NCI-H2081 treated with DMSO at 0.1 percent for 48 hours (cell line): ENCODE measurements around the gene ENDOV.

Experiments used
- DNase-seq: peaks from one replicate; lab custom pipeline; 2025; lab: John Stamatoyannopoulos, UW

ENDOV gene

DNA sequence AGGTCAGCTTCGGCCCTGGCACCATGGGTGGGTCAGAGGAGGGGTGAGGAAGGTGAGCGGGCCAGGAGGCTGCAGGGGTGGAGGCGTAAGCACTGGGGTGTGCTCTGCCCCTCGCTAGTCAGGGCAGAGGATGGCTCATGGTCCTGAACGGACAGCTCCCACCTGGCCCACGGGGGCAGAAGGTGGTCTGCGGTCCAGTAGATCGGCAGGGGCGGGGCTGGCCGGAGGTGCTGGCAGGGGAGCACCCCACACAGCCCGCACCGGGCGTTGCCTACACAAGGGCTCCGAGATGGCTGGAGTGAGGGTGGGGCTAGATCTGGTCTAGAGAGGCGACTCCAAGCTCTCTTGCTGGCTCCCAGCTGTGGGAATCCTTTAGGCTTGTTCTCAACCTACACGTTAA is 53.3 kb downstream of the ENDOV start:
- no peak for DNase-seq

GRCh38 chr17:80468781-80469493 is 54.0 kb downstream of the ENDOV start:
- DNase-seq, result no peak

DNA sequence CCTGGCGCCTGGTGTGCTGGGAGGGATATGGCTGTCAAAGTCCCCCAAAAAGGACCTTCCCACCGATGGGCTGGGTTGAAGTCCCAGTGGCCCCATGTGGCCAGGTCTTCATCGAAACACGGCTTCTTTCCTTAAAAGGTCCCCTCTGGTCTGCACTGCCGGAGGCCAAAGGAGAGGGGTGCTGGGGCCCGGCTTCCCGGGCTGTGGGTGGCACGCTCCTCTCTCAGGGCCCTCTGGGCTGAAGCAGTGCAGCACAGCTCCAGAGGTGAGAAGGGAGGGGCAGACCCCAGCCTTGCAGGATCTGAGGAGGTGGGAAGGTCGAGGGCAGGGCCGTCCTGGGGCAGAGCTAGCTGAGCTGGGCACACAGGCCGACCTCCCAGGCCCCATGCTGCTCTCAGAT is 54.7 kb downstream of the ENDOV start:
- DNase-seq, result no peak

DNA sequence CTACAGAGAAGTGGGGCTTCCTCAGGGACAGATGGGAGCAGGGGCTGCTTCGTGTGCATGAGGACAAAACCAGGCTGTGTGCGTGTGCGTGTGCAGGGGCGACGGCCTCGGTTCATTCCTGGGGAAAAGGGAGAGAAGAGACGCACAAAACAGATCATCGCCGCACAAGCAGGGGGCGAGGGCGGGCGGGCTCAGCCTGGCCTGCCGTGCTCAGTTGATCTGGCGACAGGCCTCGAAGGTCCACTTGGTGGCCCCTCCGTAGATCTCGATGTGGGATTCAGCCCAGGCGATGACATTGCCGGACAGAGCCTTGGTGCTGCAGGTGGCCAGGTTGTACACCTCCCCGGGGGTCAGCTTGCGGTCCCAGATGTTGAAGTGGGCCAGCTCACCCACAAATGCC is 55.6 kb downstream of the ENDOV start:
- DNase-seq, result no peak

DNA sequence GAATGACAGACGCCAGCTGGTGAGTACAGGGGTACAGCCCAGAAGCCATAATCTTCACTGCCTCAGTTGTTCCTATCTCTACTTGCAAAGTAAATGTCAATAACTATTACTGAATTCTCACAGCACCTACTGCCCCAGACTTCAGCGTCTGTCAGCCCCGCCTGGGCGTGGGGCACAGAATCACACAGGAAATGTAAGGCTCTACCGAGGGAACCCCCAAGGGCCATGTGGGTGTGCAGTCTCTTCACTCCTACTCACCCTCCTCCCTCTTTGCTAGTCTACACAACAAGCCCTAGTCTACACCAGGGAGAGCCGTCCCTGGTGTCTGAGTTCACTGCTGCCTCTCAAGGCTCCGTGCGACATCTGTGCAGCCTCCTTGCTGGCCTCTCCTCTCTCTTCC is 57.0 kb downstream of the ENDOV start:
- DNase-seq, result no peak

DNA sequence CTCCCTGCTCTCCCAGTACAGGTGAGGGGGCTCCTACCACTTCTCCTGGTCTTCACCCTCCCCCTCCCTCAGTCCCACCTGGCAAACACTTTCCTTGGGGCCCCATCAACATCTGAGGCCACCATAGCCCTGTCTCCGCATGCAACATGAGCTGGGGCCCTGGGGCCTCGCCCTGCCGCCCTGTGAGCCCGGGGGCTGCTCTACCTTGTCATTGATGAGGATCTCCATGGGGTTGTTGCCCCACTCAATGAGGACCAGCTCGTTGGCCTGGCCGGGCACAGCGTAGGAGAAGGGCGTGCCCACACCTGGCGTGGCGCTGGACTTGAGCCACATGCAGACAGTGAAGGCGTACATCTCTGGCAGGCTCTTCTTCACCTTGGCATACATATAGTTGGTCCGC is 58.0 kb downstream of the ENDOV start:
- DNase-seq, result no peak

- no peak for DNase-seq
These were observed 58.7 kb downstream of the ENDOV start for GRCh38 chr17:80473701-80474100.

- no peak for DNase-seq
These were observed 59.4 kb downstream of the ENDOV start for GRCh38 chr17:80474231-80474960.

- DNase-seq, result no peak
These were observed 60.3 kb downstream of the ENDOV start for GRCh38 chr17:80474961-80475909.

DNA sequence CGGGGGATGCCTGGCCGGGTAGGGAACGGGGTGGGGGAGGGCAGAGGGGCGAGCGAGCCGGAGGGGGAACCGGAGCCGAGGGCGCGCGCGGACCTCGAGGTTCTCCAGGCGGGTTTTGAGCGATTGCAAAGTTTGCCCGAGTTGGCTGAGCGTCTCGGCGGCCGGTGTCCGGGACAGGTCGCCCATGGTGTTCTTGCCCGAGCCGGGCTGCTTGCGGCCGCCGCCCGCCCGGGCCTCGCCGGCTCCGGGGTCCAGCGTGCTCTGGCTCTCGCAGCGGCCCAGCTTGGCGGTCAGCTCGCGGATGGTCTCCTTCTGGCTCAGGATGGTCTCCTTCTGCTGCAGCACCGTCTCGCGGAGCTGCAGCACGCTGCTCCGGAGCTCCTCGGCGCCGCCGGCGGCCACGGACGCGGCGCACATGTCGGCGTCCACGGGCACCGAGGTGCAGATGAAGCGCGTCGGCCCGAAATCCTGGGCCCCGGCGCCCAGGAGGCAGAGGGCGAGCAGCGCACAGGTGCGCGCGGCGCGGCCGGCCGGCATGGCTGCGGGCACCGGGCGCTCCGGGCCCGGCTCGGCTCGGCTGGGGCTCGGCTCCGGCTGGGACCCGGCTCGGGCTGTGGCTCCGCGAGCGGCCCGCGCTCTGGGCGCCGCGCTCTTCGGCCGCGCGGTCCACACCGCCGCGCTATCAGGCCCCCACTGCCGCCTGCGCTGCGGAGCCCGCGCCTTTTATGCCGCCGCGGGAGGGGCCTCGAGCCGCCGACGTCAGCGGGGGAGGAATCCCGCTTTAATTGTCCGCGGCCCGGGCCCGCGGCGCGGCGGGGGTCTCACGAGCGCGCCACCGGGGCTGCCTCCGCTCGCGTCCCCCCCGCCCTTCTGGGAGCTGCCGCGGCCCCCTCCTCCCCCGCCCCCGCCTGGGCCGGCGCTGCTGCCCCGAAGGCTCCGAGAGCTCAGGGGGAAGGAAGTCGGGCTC is 61.2 kb downstream of the ENDOV start, which contains the start of gene NPTX1:
NPTX1 (minus strand) TSS at position 698 of the 967 bp plus-strand sequence; CDS start at position 537, 161 bp downstream.
- no peak for DNase-seq

GRCh38 chr17:80476877-80477646 is 62.1 kb downstream of the ENDOV start:
- no peak for DNase-seq

DNA sequence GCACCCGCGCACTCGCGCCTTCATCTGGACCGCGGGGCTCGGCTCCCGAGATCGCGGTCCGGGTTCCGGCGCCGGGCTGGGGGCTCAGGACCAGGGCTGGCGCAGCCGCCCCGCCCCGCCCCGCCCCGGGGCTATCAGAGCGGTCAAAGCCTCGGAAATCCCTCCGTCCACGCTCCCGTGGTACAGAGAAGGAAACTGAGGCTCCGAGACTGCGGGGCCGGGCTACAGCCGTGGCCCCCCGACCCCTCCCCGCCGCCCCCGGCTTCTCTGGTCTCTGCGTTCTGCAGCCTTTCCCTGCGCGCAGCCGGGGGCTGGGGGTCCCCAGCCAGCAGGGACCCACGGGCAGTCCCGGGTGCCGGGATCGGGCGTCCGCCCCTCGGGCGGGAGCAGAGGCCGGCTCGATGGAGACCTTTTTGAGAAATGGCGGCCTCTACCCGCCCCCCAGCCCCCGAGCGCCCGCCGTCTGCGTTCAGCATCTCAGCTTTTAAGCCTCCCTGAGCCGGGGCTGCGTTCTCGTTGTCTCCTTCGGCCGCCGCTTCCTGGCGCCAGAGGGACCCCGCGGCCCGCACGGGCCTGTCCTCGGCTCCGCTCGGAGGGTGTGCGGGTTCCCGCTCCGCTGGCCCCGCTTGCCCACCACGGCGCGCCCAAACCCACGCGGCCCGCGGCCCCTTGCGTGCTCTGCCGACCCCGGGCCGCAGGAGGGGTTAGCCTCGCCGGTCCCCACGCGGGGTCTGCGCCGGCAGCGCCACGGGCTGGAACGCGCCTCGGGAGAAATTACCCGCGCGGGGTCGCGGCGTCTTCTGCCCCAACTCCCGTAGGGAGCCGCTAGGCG is 62.9 kb downstream of the ENDOV start:
- no peak for DNase-seq

- DNase-seq, result no peak
These were observed 63.7 kb downstream of the ENDOV start for GRCh38 chr17:80478487-80479245.

DNA sequence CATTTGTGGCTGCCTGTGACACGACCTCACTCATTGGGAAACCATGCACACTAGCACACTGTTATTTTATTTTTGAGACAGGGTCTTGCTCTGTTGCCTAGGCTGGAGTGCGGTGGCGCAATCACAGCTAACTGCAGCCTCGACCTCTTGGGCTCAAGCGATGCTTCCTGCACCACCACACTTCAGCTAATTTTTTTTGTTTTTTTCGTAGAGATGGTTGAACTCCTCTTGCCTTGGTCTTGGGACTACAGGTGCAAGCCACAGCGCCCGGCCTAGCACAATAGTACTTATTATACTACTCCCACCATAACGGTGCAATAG is 64.2 kb downstream of the ENDOV start:
- no peak for DNase-seq

GRCh38 chr17:80480248-80480647 is 65.3 kb downstream of the ENDOV start:
- DNase-seq, result no peak

DNA sequence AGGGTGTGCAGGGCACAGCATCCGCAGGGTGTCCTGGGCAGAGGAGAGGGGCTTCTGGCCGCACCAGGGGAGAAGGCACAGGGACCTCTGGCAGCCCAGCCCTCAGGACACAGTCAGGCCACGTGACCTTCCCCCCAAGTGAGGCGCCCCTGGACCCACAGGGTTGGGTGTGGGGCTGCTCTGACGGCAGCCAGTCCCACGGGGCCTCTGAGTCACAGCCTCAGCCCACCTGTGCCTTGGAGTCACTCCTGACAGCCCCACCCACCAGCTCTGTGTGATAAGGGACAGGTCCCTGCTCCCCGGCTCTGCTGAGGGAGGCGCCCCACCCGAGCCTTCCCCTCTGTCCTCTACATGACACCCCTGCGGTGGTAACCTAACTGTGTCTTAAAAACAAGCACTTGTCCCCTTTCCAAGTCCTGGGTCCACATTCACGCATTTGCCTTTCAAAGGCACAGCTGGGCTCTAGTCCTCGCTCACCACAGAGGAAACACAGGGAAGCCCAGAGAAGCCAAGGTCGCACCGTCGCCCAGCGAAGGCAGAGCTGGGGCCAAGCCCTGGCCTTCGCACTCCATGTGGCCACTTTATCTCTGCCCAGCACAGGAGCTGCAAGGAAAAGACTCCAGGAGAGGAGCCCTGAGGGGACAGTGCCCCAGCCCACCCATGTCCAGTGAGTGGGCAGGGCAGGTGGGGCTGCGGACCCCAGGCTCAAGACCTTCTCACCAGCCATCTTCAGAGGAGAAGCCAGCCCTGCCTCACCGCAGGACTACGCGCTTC is 66.5 kb downstream of the ENDOV start:
- no peak for DNase-seq

DNA sequence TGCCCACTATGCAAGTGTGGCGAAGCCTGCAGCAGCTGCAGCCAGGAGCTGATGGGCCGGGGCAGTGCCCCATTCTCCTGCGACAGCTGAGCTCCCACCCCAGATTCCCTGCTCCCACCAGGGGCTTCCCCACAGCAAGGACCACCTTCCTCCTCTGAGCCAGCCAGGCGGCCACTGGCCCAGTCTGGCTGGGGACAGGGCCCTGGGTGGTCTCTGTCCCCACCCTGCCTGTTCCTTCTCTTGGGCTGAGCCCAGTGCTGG is 67.0 kb downstream of the ENDOV start:
- DNase-seq, result no peak

DNA sequence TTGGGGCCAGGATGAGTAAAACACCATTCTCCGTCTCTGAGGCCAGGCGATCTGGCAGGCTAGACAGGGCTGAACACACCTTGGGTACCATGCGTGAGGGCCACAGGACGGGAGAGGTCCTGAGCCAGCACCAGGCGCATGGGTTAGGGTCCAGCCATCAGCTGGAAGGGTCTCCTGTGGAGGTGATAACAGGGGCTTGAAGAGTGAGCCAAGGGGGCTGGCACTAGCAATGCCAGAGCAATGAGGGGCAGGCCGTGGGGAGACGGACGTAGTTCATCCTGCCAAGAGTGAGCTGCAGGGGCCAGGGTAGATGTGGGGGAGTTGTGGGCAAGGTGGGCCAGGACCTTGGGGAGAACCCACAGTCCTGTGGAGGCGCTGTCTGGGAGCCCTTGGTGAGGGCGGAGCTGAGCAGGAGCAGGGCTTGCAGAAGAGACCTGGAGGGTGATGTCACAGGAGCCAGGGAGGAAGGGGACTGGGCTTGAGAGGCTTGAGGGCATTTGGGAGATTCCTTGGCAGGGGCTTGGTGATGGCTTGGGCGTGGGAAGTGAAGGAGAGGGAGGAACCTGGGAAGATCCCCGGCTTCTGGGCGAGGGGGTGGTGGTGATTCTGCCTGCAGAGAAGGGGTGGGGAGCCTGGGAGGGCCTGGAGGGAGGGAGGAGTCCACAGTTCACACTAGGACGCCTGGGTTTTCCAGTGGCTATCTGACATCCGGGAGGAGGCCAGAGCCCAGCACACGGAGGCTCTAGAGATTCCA is 67.8 kb downstream of the ENDOV start:
- DNase-seq, result no peak
